NCI-H1417 treated with DMSO at 0.1 percent for 48 hours (cell line): ENCODE measurements around the gene TACC3.

Experiments
- DNase-seq: peaks from one replicate; lab custom pipeline; 2025; lab: John Stamatoyannopoulos, UW

The TACC3 gene

GRCh38 chr4:1793940-1794808, 72.9 kb downstream of the TACC3 start:
- no peak for DNase-seq
